H1 (cell line): Measurements from ENCODE around the gene MACROD2. TPM values are rescaled to one million over a fixed set of nuclear protein-coding genes. Genes with fewer than 3 reads are reported as not detected.

ENCODE experiments used
- ATF3 ChIP-seq: IDR thresholded peaks from 2 replicates; pipeline ENCODE4 v1.6.1; 2011; ENCODE audit warnings: low read depth, mild to moderate bottlenecking, low read length; ENCODE audit not compliant: insufficient read depth
- SUZ12 ChIP-seq: fragments of 200-600 bp; sonication (generic); IDR thresholded peaks from 2 replicates; pipeline ENCODE4 v1.6.1; 2012; ENCODE audit warnings: mild to moderate bottlenecking, inconsistent platforms, low read length, moderate library complexity, mixed read lengths
- USF2 ChIP-seq: IDR thresholded peaks from 2 replicates; pipeline ENCODE4 v1.6.1; 2011; ENCODE audit warnings: low read length, improper control_type of control experiment
- polyA plus RNA-seq, 7 experiments: library from polyadenylated mRNA; depleted of rRNA in 3 of 7; stranded (reverse) in 5 of 7; unstranded in 2 of 7; fragments of >200 nt in 5 of 7; fragments of 200-250 nt in 2 of 7; gene quantifications; 1 replicate in 5 of 7; 2 replicates in 1 of 7; 4 replicates in 1 of 7; pipeline versions ENCODE4 v1.2.1 to v1.2.3, GENCODE V29; 2011 to 2013; ENCODE audit warnings: missing spikeins in 2 of 7, mixed read lengths in 2 of 7
- total RNA-seq: library from RNA; stranded (reverse); fragmentation: NEBNext Ultra II Directional; extraction: Animal tissue kit (Norgen Biotek cat#: 25700); gene quantifications from 2 replicates; pipeline ENCODE4 v1.2.1, GENCODE V29; 2021

Gene MACROD2
- total and polyA plus RNA-seq, 2 of the 8 experiments (the other 6 are each of a cell fraction or from before 2014, with no cell fraction given), result 0.70 to 3.9 TPM

GRCh38 chr20:14569641-14570040 is 574.3 kb downstream of the MACROD2 start (continued):
- TF ChIP-seq USF2 (no peak), SUZ12 (no peak), ATF3 (no peak)
